GM19328 (cell line): ENCODE results near the gene ZCWPW2.

Source experiments
- ATAC-seq: cut with Tn5 transposase; IDR thresholded peaks from one replicate; pipeline ENCODE4 v1.9.1; 2021; ENCODE audit warnings: mild to moderate bottlenecking, moderate library complexity; ENCODE audit not compliant: unreplicated experiment

ZCWPW2 gene

DNA sequence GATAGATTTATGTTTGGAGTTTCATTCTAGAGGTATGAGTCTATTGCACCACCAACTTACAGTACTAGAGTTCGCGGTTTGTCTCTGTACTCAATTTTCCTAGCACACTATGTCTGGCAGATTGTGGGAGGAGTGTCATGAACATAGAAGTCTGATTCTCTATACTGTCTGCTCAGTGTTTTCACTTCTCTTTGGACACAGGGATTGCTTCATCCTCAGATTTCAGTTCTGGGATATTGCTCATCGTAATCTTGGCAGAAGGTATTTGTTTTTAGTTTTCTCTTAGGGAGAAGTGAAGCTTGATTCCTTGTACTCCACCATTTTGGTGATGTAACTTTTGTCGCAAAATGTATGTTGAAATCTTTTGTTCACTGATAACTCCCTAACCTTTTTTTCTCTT lies 27.9 kb downstream of the ZCWPW2 start:
- ATAC-seq, result no peak

DNA sequence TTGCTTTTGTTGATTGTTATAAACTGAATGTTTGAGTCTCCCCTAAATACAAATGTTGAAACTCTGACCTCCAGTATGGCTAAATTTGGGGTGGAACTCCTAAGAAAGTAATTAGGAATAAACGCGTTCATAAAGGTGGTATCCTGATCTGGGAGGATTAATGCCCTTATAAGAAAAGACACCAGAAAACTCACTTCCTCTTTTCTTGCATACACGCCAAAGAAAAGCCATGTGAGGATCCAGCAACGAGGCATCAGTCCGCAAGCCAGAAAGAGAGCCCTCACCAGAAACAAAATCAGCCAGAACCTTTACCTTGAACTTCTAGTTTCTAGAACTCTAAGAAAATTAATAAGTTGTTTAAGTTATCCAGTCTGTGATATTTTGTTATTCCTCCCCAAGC lies 37.5 kb downstream of the ZCWPW2 start:
- no peak for ATAC-seq

DNA sequence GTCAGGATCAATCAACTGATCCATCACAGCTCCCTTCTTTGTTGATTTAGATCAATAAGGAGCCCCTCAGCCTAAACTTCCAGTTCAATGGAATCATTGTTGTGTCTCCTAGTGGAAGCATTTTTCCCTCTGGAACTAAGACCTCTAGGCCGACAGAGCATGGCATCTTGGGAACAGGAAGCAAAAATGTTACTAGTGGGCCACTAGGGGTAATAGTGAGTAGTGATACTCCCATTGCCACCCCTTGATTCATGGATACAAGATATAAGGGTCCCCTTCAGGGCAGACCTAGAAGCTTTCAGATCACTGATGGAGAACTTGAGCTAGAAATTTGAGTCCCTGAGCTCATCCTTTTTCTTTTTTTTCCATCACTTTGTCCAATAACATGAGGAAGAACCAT lies 40.5 kb downstream of the ZCWPW2 start:
- ATAC-seq, result no peak

DNA sequence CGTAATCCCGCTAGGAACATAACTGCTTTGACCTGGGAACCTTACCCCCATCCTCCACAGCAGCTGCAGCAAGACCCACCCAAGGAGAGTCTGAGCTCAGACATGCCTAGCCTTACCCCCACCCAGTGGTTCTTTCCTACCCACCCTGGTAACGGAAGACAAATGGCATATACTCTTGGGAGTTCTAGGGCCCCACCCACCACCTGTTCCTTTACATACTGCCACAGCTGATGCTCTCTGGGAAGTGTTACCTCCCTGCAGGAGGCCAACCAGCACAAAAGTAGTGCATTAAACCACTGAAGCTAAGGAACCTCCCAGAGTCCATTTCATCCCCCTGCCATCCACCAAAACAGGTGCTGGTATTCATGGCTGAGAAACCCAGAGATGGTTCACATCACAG lies 50.7 kb downstream of the ZCWPW2 start:
- no peak for ATAC-seq

DNA sequence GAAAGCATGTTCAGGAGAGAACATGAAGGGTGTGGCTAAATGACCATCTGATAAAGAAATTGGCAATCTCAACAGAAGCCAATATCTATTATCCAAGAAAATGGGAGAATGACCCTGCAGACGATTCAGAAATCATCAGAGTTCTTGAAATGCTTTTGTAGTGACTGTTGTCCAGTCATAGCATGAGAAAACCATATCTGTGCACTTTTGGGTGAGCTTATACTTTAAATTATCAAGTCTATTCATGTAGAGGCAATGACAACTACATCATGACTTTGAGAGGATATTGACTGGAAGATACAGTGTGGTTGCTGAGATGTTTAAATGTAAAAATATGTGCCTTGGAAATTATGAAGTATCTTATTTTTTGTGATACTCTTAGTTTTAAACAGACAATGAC lies 57.7 kb downstream of the ZCWPW2 start:
- ATAC-seq, result no peak

DNA sequence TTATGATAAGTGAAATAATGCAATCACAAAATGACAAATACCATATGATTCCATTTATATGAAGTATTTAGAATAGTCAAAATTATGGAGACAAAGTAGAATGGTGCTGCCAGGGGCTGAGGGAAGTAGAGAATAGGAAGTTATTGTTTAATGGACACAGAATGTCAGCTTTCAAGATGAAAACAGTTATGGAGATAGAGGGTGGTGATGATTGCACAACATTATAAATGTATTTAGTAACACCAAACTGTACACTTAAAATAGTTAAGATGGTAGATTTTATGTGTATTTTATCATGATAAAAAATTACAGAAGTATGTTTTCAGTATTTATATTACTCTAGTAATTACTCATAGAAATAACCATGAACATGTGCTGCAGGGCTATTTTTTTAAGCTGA lies 100.9 kb downstream of the ZCWPW2 start:
- no peak for ATAC-seq

DNA sequence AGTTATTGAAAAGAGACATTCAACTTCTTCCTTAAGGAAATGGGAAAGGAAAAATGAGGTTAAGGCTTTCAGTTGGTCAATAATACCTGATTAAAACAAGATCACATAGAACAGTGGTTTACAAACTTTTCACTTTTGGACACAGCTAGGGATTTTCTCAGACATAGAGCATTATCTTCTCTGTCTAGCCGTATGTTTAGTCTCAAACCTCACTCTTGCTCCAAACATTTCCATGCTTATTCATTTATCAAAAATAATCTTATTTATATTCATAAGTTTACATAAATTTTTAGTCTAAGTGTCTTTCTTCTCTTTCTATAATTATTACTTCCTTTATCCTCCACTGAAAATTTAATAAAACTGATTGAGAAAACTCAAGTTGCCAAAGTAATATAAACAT lies 114.3 kb downstream of the ZCWPW2 start:
- ATAC-seq, result no peak

DNA sequence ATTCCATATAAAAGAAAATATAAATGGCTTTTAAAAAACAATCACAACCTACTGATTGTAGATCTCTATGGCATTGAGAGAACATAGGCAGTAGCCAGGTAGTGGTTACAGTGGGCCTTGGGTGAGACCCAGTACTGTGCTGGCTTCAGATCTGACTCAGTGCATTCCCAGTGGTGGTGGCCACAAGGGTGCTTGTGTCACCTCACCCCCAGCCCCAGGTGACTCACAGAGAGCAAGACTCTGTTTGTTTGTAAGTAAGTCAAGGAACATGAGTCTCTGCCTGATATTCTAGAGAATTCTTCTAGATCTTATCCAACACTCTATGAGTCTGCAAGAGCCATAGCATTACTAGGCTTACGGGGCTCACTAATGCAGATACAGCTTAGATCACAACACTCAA lies 118.9 kb downstream of the ZCWPW2 start:
- ATAC-seq, result no peak

DNA sequence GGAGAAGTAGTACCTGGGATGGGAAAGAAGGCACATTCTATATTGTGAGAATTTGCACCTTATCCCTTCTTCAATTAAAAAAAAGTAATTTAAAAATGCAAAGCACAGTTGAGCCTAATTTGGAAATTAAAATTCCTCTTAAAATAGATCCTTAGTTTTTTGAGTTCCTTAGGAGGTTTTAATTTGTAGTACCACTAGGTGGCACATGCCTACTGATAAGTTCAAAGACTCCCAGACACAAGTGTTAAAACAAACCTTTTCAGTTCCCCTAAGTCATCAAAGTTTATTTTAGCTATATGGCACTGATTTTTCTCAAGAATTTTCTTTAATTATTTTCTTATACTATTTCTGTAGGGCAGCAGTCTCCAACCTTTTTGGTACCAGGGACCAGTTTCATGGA lies 127.7 kb downstream of the ZCWPW2 start:
- ATAC-seq, result no peak

DNA sequence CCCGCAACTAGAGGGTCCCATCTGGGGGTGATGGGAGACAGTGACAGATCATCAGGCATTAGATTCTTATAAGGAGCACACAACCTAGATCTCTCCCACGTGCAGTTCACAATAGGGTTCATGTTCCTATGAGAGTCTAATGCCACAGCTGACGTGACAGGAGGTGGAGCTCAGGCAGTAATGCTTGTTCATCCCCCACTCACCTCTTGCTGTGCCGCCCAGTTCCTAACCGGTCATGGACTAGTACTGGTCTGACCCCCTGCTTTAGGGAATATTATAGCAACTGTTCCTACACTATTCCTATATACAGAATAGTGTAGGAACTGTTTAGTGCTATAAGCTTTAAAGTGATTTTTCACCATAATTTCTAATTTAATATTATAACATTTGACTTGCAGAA lies 128.2 kb downstream of the ZCWPW2 start:
- no peak for ATAC-seq

DNA sequence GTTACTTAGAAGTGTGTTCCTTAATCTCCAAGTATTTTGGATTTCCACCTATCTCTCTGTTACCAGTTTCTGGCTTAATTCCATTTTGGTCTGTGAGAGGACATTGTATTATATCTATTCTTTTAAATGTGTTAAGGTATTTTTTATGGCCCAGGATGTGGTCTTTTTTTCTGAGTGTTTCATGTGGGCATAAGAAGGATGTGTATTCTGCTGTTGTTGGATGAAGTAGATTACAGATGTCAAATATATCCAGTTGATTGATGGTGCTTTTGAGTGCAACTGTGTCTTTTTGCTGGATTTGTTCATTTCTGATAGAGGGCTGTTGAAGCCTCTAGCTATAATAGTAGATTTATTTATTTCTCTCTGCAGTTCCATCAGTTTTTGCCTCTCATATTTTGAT lies 136.6 kb downstream of the ZCWPW2 start:
- no peak for ATAC-seq

DNA sequence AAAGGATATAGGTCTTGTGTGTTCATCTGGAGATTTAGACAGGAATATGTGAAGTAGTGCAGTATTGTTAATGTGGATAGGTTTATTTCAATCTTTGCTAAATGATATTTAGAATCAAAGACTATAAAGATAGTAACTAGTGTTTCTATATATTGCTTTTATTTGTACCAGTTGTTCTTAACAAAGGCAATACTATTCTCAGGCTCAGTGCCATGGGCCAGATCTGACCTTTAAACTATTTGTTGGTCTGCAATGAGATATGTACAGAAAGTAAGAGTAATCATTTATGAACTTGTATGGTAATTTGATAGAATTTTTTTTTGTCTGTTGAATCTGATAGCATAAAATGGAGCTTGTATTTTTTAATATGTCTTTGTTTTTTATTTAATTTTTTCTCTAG lies 146.8 kb downstream of the ZCWPW2 start:
- no peak for ATAC-seq

DNA sequence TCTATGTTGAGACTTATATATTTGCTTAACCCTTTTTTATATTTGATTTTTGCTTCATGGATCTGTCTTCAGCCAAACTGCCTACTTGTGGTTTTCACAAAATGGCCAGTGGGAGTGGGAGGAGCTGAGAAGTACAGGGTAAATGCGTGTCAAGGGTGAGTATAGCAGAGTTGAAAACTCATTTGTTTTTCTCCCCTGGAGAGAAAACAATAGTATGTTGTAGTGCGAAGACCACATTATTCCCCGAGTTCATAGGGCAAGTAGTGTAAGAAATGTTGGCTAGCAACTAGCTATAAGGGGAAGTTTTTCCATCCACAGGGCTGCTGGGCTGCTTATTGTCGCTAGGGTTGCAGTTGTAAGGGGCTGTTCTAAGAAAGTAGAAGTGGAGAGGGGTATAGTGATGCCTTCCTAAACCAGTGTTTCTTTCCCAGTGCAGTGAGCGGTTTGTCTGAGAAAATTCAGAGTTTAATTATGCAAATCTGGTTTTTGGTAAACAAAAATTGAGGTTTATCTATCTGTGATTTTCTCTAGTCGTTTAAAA lies 153.9 kb downstream of the ZCWPW2 start:
- no peak for ATAC-seq

DNA sequence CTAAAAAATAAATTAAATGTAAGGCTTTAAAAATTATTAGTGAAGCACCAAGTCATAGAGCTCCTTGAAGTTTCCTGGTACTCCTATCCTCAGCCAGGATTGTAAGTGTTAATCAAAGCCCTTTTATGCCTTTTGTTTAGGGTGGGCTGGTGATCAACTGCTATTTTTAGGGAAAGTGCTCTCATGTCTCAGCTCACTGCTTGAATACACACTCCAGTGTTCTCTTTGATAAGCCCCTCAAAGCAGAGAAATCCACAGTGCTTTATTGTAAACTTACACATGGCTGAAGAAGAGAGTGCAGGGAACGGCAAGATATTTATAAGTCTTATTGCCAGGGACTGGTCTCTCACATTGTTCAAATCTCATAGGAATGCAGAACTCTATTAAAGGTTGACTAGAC lies 156.5 kb downstream of the ZCWPW2 start:
- ATAC-seq, result no peak

DNA sequence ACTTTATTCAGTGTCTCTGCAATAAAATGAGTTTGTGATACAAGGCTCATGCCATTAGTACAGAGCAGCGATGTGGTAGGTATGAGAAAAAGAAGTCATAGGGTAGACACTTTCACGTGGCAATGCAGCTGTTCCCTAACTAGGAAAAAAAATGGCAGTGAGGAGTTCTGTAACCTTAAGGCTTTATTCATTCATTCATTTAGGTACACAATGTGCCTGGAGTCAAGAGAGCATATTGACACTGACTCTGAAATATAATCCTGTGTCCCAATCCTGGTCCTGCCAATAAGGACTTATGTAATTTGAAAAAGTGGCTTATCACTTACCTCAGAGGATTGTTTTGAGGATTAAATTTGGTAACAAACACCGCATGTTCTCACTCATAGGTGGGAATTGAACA lies 173.1 kb downstream of the ZCWPW2 start:
- no peak for ATAC-seq

DNA sequence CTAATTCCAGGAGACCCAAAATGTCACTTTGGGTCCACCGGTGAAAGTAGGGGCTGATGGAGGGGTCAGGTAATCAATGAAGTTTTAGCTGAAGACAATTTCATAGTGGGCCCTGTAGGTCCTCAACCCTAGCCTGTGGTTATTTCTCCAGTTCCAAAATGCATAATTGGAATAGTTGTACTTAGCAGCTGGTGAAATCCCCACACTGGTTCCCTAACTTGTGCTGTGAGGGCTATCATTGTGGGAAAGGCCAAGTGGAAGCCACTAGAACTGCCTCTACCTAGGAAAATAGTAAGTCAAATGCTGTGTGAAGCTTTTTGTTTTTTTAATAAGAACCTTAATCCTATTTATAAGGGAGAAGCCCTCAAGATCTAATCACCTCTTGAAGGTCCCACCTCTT lies 193.8 kb downstream of the ZCWPW2 start:
- no peak for ATAC-seq

DNA sequence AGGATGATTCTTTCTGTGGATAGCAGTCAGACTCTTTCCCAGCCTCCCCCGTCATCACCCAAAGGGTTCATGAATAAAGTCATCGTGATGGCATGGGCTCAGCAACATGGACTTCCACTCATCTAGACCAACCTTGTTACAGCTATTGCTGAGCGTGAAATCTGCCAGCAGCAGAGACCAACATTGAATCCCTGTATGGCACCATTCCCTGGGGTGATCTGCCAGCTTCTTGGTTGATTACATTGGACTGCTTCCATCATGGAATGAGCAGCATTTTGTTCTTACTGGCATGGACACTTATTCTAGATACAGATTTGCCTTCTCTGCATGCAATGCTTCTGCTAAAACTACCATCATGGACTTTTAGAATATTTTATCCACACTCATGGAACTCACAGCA lies 195.7 kb downstream of the ZCWPW2 start:
- no peak for ATAC-seq

DNA sequence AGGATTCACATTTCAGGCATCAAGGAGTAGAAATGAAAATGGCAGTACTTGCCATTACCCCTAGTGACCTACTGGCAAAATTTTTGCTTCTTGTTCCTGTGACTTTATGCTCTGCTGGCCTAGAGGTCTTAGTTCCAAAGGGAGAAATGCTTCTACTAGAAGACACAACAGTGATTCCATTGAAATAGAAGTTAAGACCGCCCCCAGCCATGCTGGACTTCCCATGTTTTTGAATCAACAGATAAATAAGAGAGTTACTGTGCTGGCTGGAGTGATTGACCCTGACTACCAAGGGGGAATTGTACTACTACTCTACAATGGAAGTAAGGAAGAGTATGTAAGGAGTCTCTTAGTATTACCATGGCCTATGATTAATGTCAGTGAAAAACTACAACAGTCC lies 196.3 kb downstream of the ZCWPW2 start:
- no peak for ATAC-seq

DNA sequence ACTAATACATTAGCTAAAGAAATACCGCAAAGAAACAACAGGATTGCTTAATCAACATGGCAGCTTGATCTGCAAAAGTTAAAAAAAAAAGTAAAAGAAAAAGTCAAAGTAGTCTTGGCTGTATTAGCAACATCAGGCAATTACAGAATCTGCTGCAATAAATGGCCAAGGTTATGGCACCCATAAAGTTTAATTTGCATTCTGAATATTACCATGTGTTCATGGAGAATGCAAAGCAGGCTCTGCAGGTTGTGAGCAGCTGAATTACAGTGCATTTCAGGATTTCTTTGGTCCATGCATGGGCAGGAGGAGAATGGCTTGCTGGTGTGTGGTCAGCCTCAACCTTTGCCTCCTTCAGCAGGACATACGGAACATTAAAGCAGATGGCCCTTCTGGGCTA lies 199.2 kb downstream of the ZCWPW2 start:
- ATAC-seq, result no peak

DNA sequence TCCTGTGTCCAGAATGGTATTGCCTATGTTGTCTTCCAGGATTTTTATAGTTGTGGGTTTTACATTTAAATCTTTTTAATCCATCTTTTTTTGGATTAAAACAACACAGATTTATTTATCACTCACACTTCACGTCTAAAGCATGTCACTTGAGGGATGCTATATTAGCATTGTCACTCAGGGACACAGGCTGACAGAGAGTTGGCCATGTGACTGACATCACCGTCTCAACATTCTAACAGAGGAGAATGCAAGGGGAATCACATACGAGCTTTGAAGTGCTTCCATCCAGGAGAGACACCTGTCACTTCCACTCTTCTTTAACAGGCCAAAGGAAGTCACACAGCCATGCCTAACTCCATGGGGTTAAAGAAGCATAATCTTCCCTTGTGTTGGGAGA lies 204.7 kb downstream of the ZCWPW2 start:
- ATAC-seq, result no peak

DNA sequence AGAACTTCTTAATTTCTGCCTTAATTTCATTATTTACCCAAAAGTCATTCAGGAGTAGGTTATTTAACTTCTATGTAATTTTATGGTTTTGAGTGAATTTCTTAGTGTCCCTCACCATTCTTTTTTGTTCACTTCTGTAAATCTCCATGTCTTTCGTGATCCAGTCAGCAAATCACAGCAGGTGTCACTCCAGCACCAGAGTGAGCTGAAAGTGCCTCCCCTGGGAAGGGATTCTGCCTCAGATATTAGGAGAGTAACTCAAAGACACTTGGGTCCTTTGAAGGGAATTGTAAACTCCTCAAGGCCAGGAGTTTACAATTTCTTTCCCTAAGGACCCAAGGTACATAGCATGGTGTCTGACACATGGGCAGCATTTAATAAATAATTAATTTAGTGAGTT lies 207.7 kb downstream of the ZCWPW2 start:
- no peak for ATAC-seq

DNA sequence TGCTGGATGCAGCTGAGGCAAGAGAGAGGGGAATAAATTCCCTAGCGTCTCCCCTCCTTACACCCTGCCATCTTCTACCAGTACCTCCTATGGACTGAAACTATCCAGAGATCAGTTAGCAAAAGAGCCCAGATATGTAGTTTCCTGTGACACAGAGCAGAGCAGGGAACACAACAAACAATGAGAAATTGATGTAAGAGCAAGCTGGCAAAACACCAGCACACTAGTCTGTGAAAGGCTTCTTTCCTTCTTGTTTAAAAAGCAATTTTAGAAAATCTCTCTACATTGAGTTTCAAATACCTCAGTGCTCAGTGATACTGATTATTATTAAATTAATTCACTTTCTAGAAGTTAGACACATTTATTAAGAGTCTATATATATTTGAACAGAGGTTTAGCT lies 215.7 kb downstream of the ZCWPW2 start:
- no peak for ATAC-seq

DNA sequence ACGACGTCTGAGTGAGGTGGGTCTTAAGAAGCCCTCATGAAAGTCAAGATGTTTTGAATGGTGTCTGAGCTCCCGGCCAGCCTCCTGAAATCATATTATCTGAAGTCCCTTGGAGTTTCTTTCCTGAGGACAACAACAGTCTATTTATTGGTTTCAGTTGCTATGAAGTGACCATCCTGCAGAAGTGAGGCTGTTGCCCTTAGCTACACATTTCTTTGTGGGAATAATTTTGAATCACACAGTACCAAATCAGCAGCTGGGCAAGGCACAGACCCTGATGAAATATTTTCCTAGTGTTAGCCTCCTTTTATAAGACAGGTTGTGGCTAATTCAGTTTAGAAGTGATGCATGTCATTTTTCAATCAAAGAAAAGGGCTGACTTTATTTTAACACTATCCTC lies 220.8 kb downstream of the ZCWPW2 start:
- ATAC-seq, result no peak

DNA sequence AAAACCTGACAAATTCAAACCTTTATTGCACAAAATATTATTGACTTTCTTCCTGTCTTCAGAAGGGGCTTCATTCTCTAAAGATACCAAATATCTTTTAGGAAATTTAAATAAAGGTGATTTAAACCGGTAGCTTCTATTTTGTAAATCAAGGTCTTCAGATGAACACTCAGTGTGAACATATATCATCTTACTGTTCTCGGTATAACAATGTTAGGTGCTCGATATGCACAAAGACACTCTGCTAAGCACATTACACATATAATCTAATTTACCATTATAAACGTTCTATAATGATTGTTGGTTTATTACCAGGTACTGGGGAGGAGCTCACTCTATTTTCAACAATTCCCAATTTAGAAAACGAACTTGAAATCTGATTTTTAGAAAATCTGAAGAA lies 225.5 kb downstream of the ZCWPW2 start:
- no peak for ATAC-seq
